ENCODE data around the gene VEPH1. TPM values are rescaled to one million over a fixed set of nuclear protein-coding genes. Genes with fewer than 3 reads are reported as not detected.

Gene VEPH1
- total RNA-seq, 1 experiment from 2014 or later = 7.7 TPM

DNA sequence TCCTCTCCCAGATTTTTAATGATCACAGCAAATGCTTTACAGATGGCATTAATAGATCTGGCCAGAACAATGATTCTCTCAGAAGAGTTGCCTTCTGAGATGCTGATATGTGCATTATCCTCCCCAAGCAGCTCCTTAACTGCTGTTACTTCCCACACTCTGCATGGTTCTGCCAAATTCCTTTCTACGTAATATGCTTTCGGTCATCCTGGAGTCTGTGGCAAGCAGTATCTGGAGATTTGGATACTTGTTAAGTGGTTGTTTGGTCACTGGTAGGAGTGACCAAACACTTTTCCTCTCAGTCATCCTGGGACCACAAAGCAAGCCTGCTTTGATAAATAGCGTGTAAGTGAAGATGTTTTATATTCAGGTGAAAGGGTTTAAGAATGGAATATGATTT is 272.1 kb downstream of the VEPH1 start:
- Mint-ChIP-seq H3K4me1 (no peaks in the 10 kb centered on the region), H3K4me3 (no peak overlapping the region), H3K36me3 (ENCODE audit: insufficient read depth in 1 of 3, low read depth in 3 of 3) (no peaks in the 10 kb centered on the region), H3K27ac (no peak overlapping the region), H3K9me3 (no peaks in the 10 kb centered on the region), H3K27me3 (ENCODE audit: low read depth) (no peaks in the 10 kb centered on the region)
- Histone ChIP-seq H3K23ac (ENCODE audit: insufficient read length, low read depth, low read length) (no peak overlapping the region), H4K91ac (ENCODE audit: insufficient read length, low read depth, low read length) (no peak overlapping the region), H2BK120ac (ENCODE audit: low read depth, low read length, poor library complexity, severe bottlenecking) (no peak overlapping the region), H2BK12ac (ENCODE audit: insufficient read length, low read depth, low read length) (no peak overlapping the region), H3K27ac (ENCODE audit: insufficient read length, low read depth, low read length) (no peak overlapping the region), H3K56ac (ENCODE audit: insufficient read length, low read depth, low read length) (no peak overlapping the region), H3K18ac (ENCODE audit: insufficient read length, low read depth, low read length) (no peak overlapping the region), H3K79me2 (ENCODE audit: insufficient read depth, low read length) (no peaks in the 10 kb centered on the region), H3K23me2 (ENCODE audit: insufficient read length, low read depth, low read length, poor library complexity, severe bottlenecking) (no peaks in the 10 kb centered on the region), H3K27me3 (ENCODE audit: insufficient read depth, low read length) (no peaks in the 10 kb centered on the region), H3K4me1 (ENCODE audit: insufficient read depth, low read length) (no peaks in the 10 kb centered on the region), H3K9ac (ENCODE audit: extremely low read depth, insufficient read length, low read length) (no peak overlapping the region), H3K4me2 (ENCODE audit: insufficient read depth, insufficient read length, low read length) (no peak overlapping the region), H4K8ac (replicated peaks; ENCODE audit: insufficient read length, low read depth, low read length) (no peak overlapping the region), H4K5ac (ENCODE audit: insufficient read length, low read depth, low read length) (no peak overlapping the region), H2BK5ac (ENCODE audit: insufficient read length, low read length) (no peak overlapping the region), H2AFZ (ENCODE audit: low read length) (no peak overlapping the region), H2AK5ac (ENCODE audit: insufficient read length, low read length) (no peak overlapping the region), H3T11ph (ENCODE audit: low read length) (no peak overlapping the region), H4K20me1 (ENCODE audit: control insufficient read depth, insufficient read depth, insufficient read length) (no peaks in the 10 kb centered on the region), H2BK20ac (ENCODE audit: low read depth, low read length, poor library complexity, severe bottlenecking) (no peak overlapping the region), H3K14ac (ENCODE audit: insufficient read depth, low read length) (no peak overlapping the region), H3K4ac (ENCODE audit: low read depth, low read length) (no peak overlapping the region), H3K79me1 (ENCODE audit: insufficient read depth, low read depth, low read length, poor library complexity, severe bottlenecking) (no peaks in the 10 kb centered on the region), H2BK15ac (ENCODE audit: low read depth, low read length) (no peak overlapping the region), H3K9me3 (ENCODE audit: control insufficient read depth, low read depth, low read length) (no peaks in the 10 kb centered on the region)
- WGBS (ENCODE audit: extremely low coverage, insufficient read length, low lambda C conversion rate) = no CpG with 5 or more reads among the region's 3 CpGs
- DNase-seq = no peak
- no peak for TF ChIP-seq CTCF (conservative IDR thresholded peaks at IDR 0.05)
